HuH-7 (cell line): ENCODE measurements around the gene CDH15.
A peak's percentile ranks its signal among the peaks of the same experiment; 100 is the strongest.

Experiments
- DNase-seq: peaks from one replicate; pipeline ENCODE4 v3.0.0; 2011; ENCODE audit warnings: low spot score

The CDH15 gene

DNA sequence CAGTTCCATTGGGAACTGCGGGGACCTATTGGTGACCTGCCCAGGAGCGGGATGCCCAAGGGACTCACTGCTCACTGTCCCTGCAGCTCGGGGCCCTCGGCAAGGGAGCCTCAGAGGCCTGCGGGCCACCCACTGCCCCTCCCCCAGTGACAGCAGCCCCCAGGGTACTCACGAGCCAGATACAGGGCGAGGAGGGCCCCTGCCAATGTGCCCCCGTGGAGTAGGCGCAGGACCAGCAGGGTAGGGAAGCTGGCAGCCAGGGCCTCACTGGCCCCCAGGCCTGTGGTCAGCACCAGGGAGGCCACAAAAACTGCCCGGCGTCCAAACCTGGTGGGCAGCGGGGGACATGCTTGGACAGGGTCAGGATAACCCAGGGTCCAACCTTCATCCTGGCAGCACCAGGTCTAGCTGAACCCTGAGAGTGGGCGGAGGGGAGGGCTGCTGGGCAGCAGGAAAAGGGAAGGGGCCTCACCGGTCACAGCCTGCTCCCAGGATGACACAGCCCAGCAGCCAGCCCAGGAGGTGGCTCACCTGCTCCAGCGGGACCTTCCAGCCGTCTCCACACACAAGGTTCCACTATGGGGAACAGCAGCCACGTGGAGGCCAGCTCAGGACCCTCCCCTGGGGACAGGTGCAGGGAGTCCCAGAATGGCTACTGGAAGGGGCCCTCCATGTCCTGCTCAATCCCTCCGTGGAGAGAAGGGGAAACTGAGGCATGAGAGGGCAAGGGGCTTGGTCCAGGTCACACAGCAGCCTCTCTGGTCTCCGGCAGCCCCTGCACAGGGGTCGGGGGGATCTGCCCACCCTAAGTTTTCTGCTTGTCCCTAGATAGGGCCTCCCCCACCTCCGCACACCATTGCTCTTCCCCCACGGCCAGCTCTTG lies 27.9 kb downstream of the CDH15 start:
- DNase-seq = peak; percentile 30

DNA sequence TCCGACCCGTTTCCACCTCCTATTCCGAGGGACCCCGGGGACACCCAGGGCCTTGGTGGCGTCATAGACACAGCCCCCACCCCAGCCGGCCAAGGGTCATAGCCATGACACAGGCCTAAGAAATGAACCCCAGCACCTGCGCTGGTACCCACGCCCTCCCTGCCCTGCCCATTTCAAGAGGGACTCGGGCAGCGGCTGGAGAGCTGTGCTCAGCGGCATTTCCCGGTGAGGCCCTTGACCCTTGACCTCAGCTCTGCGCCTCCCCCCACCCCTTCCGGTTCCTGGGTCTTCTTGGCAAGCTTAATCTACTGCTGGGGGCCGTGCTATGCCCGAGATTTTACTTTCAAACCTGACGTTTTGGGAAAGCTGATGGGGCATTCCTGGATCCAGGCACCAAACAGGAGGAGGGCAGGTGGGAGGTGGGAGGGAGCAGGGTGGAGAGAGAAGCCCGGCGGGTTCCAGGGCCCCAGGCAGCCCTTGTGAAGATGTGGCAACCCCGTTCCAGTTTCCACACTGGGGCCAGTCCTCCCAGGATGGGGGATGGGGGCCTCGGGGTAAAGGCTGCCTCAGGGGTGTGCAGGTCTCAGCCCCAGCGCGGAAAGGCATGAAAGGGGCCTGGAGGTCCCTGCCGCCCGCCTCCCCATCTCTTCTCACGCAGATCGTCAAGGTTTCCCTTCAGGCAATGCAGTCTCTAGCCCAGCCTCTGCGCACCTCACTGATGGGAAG lies 28.7 kb downstream of the CDH15 start, which contains the start of gene SLC22A31:
Gene SLC22A31, minus strand, starts transcription at position 414 of the 726 bp plus-strand sequence. Its CDS starts 36 bp downstream, at position 378.
- peak; percentile 80 for DNase-seq

DNA sequence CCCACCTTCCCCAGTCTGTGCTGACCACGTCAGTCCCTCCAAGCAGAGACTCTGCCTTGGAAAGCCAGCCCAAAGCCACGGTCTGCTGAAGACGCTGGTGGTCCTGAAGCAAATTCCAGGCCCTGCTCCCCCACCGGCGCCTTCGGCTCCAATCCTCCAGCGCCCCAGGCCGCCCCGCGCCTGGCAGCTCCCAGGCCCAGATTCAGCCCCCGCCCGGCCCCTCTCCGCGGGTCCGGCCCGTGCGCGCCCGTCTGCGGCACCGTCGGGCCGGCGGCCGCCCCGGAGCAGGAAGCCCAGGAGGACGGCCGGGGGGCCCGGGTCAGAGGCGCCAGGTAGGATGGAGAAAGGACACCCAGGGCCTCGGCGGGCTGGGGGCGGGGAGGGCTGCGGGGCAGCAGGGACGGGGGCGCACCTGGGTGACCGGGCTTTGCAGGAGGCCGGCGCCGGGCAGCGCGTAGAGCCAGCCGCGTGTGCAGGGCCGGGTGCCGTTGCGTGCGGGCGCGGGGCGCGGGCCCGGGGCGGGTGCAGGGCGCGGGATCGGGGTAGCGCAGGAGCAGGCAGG lies 29.4 kb downstream of the CDH15 start:
- peak; percentile 25 for DNase-seq

DNA sequence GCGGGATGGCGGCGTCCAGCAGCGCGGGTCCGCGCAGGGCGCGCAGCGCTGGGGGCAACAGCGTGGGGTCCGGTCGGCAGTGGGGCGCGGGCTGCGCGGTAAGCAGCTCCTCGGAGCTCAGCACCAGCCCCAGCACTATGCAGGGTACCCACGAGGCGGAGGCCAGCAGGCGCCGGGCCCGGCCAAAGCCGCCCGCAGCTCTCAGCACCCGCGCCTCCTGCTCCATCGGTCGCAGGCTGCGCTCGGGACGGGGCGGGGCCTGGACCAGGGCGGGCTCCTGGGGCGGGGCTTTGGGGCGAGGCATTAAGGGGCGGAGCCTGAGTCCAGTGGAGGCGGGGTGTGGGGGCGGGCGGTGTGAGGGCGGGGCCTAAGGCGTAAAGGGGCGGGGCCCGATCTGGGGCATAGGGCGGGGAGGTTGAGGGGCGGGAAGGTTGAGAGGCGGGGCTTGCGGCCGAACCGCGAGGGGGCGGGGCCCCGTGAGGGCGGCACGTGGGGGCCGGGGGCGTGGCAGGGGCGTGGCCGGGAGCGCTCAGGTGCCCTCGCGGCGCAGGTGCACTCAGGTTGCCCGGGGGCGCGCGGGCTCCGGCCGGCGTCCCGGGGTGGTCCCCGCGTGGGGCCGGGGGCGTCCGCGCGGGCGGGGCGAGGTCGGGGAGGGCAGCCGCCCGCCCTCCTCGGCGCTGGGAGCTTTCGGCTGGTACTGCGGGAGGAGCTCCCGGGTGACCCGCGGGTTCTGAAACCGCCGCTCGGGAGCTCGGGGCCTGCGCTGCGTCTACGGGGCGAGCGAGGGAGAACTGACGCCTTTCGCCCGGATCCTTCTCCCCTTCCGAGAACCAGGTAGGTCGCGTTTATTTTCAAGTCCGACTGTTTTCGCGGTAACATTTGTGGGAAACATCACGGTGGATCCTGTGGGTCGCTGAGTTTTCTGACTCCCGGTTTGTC lies 30.2 kb downstream of the CDH15 start:
- peak; percentile 90 for DNase-seq

DNA sequence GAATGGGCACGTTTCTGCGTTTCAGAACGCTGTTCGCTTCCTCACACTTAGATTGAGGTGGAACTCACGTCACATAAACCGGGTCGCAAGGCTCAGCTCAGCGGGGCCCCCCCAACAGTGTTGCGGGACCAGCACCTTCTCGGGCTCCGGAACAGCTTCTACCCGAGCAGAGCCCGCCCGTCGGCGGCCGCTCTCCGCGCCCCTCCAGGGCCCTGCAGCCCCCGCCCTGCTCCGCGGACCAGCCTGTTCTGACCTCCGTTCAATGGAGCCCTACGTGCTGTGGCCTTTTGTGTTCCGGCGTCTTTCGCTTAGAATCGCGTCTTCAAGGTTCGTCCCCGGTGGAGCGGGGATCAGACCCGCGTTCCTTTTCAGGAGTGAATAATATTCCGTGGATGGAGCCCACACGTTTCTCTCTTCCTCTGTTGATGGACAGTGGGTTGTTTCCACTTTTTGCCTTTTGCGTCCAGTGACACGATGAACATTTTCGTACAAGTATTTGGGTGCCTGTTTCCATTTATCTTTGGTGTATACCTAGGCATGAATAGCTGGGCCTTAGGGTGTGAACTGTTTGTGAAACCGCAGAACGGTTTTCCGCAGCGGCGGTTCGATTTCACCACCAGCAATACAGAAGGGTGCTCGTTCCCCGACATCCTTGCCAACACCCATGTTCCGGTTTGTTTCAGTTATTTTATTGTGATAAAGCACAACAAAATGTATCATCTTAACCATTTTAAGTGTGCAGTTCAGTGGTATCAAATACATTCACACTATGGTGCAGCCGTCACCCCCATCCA lies 31.1 kb downstream of the CDH15 start:
- DNase-seq = no peak

DNA sequence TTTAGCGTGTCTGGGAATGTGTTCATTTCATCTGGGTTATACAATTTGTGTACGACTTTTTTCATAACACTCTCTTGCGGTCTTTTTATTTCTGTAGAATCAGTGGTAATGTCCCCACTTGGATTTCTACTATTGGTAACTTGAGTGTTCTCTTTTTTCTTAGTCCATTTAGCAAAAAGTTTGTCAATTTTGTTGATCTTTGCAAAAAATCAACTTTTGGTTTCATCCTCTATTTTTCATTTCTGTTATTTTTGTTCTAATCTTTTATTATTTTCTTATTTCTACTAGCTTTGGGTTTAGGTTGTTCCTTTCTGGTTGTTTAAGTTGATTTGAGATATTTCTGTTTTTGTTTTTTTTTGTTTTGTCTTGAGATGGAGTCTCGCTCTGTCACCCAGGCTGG lies 36.4 kb downstream of the CDH15 start:
- no peak for DNase-seq

DNA sequence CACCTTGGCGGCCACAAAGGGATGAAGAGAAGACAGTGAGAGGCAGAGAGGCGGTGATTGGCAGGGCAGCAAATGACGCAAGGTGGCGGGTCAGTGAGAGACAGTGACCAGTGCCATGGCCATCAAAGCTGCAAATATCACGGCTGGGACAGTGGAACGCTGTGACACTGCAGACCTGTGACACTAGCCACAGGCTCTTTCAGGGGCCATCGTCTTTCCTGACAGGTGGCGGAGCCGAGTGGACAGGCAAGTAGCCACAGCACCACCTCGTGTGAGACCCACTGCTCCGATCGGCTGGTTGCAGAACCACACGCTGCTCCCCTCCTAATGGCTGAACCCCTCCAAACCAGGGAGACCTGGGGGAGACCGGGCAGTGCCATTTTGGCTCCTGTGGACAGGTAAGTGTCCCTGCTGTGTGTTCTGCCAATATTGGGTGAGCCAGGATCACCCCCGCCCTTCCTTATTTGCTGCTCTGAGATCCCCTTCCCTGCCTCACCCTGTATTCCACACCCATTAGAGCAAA lies 38.0 kb downstream of the CDH15 start:
- DNase-seq = no peak

DNA sequence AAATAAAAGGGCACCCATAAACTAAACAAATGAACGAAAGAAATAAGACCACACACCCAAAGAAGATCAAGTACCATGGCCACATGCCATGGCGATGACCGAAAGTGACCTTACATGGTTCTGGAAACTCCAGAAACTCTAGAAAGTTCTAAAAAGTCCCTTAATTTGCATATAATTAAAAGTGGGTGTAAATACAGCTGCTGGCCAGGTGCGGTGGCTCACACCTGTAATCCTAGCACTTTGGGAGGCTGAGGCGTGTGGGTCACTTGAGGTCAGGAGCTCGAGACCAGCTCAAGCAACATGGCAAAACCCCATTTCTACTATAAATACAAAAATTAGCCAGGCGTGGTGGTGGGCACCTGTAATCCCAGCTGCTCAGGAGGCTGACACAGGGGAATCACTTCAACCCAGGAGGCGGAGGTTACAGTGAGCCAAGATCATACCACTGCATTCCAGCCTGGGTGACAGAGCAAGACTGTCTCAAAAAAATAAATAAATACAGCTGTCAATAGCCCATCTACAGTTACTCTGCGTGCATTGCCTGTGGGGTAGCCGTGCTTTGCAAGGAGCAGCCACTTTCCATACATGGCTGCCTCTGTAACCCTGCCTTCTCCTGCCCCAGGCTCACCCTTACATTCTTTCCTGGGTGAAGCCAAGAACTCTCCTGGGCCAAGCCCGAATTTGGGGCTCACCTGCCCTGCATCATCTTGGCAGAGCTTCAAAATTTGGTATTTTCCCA lies 38.8 kb downstream of the CDH15 start:
- no peak for DNase-seq

DNA sequence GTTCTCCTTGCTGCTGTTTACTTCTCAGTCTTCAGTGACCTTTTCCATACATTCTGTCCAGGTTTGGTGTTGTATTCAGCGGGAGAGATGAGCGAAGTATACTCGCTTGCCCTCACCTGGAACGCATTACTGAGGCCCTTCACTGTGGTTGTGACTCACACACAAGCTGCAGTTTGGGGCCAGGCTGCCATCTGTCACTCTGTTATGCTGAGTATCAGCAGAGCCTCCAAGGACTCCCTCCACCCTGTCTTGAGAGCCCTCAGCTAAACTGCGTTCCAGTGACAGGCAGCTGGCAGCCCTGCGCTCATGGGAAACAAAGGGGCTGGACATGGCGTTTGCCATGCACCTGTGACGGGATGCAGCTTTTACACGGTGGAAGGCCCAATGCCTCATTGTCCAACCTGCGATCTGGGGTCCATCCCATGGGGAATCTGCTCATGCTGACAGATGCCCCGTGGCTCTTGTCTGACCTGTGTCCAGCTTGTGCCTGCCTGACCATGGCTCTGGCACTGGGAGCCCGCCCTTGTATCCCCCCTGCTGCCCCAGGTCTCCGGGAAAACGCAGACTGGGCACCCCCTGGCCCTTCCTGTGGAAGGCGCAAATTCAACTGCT lies 39.5 kb downstream of the CDH15 start:
- no peak for DNase-seq

DNA sequence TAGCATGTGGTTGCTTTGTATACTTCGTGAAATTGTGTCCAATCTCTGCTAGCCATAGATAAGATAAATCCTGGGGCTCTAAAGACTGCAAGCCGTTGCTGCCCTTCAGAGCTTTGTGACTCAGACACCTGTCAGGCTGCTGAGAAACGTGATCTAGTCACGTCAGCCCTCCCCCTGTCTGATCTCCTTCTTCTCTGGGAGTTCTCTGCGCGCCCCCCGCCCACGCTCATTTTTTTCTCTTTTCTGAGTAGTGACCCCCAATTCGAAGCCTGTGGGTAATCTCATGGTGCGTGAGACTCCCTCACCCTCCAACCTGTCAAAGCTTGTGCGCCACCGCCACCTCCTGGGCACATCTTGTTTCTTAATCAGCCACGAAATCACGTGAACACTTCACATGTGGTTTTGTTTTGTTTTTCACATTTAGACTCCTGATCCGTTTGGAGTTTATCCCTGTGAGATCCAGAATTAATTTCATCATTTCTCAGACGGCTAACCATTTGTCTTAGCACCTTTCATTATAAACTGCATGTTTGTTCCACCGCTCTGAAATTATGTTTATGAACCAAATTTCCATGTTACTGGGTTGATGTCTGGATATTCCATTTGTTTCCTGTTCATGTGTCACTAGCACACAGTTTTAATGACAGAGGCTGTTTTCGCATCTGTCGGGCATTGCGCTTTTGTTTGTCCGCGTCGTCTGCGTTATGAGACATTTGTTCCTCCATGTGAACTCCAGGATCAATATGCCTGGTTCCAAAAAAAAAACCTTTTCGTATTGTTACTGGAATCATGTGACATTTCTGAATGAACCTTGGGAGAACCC lies 45.0 kb downstream of the CDH15 start:
- peak; percentile 94 for DNase-seq

DNA sequence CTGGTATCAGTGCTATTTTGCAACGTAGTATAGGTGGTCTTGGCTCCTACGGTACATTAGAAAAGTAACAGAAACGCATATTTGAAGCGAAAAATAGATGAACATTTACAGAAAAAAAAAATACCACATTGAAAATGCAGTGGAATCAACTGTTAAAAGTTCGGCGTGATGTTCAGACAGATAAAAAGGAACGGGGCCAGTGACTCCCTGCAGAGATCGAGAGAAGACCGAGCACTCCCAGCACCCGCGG lies 45.5 kb downstream of the CDH15 start:
- DNase-seq = no peak

DNA sequence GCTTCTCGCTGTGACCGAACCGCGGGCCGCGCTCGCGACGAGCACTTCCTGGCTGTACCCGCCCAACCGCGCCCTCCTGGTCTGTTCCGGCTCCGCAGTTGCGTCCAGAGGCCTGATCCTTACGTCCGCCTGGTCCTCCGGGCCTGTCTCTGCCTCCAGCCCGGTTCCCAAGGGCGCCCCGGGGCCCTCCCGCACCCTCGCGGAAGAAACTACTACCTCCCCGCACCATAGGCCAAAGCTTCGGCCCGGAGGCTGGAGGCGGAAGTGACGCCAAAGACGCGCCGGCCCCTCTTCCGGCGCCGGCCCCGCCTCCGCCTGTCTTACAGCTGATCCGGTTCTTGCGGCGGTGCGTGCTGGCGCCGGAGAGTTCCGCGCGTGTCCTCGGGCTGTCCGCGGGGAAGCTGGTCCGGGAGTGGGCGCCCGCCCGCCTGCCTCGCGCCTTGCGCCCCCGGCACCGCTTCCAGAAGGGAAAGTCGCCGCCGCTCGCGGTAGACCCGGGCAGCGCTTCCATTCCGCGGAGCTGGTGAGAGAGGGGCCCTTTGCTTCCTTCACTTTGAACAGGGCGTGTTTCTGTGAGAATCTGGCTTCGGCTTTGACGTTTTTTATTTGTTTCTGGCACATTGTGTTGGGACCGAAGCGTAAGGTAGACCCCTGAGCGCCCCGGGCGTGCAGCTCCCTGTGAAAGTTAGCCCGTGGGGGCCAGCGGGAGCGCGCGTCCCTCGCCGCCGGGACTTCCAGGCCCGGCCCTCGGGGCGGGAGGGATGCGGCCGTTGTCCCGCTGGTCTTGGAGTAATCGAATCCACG lies 46.0 kb downstream of the CDH15 start, which contains the start of gene ZNF778:
Gene ZNF778, plus strand, starts transcription at position 316 of the 804 bp plus-strand sequence. CDS start 3,425 bp downstream, outside the sequence.
- DNase-seq = peak; percentile 98

DNA sequence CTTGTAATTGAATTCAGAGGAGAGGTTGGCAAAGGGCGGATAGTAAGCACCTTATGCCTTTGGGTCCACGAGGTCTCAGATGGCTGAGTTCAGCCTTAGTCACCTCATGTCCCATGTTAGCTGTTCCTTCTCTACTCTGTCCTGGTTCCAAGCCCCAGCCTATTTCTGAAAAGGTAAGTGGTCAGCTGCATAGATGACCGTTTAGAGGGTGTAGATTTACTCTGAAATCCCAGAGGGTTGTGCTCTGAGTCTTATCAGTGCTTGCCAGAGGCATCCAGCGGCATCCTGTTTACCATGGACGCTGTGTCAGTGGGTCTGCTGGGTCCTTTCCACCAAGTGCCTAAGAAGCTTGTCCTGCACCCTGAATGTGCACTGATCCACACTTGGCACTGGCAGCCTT lies 47.8 kb downstream of the CDH15 start:
- DNase-seq = no peak

DNA sequence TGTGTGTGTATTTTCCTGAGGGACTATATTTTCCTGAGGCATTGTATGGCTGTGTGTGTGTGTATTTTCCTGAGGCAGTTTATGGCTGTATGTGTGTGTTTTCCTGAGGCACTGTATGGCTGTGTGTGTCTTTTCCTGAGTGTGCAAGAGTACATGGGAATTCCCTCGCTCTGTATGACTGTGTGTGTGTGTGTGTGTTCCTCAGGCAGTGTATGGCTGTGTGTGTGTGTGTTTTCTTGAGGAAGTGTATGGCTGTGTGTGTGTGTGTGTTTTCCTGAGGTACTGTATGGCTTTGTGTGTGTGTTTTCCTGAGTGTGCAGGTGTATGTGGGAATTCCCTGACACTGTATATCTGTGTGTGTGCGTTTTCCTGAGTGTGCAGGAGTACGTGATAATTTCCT lies 50.1 kb downstream of the CDH15 start:
- no peak for DNase-seq

DNA sequence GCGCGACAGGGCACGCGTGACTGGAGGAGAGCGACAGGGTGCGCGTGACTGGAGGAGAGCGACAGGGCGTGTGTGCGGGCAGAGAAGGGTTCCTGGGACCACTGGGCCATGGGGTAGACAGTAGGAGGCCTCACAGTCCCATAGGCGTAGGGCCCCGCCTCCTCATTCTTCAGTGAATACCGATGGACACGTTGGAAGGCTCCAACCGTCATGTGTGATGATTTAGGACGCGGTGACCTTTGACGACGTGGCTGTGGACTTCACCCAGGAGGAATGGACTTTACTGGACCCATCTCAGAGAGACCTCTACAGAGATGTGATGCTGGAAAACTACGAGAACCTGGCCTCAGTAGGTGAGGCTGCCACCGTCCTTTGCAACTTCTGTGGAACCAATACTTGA lies 51.4 kb downstream of the CDH15 start:
- DNase-seq = no peak

DNA sequence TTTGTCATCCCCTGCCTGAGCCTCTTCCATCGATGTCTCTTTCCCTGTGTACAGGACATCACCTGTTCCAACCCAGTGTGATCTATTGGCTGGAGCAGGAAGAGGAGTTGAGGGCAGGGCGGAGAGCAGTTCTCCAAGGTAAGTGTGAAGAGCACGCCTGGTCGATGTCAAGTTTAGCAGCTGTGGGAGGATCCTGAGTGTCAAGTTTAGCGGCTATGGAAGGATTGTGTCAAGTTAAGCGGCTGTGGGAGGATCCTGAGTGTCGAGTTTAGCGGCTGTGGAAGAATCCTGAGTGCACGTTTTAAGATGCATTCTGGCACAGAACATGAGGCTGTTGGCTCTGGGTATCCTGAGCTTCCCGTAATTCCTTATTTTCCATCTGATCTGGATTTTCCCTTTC lies 53.1 kb downstream of the CDH15 start:
- DNase-seq = no peak

DNA sequence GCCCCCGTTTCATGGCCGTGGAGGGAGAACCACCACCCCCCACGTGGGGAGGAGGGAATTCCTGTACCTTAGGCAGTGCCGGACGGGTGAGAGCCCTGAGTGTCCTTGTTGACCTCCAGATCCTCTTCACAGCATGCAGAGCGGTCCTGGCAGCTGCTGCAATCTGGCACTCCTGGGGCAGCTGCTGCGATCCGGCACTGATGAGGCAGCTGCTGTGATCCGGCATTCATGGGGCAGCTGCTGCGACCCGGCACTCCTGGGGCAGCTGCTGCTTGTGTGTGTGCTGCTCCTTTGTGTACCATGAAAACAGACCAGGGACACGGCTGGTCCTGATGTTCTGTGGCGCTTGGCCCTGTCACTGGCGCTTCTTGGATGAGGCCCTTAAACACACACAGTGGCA lies 58.7 kb downstream of the CDH15 start:
- DNase-seq = no peak

DNA sequence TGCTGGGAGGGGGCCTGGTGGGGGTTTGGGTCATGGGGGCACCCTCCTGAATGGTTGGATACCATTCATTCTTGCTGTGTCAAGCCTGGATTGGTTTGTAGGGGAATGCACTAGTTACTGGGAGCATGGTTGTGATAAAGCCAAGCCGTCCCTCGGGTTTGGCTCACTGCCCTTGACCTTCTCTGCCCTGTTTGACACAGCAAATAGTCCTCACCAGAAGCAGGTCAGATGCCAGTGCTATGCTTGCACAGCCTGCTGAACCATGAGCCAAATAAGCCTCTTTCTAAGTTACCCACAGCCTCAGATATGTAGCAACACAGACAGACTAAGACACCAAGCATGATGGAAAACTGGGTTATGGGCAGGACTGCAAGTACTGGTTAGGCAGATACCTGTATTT lies 60.6 kb downstream of the CDH15 start:
- no peak for DNase-seq
